Measurements from ENCODE around the gene MYBPHL.
"Not testable (repeated sequence)": the region's sequence is repeated elsewhere in the genome, so short reads cannot be mapped to it uniquely, and the experiment has no call there.

Gene MYBPHL

GRCh38 chr1:109304226-109304920 lies 2.4 kb downstream of the MYBPHL start:
- no peak for DNase-seq

DNA sequence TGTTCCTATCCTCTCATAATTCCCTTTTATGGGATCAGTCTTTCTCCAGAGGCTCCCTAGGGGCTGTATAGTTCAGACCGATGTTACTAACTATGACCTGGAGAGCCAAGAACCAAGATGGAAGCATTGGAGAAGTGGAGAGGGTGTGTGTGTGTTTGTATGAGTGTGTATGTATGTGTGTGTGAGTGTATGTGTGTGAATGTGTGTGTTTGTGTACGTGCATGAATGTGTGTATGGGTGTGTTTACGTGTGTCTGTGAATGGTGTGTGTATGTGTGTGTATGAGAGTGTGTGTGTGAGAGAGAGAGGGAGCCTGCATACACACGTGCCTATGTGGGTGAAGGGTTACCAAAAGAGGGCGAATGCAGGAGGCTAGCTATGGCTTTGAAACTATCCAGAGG lies 4.9 kb downstream of the MYBPHL start:
- no peak for DNase-seq

DNA sequence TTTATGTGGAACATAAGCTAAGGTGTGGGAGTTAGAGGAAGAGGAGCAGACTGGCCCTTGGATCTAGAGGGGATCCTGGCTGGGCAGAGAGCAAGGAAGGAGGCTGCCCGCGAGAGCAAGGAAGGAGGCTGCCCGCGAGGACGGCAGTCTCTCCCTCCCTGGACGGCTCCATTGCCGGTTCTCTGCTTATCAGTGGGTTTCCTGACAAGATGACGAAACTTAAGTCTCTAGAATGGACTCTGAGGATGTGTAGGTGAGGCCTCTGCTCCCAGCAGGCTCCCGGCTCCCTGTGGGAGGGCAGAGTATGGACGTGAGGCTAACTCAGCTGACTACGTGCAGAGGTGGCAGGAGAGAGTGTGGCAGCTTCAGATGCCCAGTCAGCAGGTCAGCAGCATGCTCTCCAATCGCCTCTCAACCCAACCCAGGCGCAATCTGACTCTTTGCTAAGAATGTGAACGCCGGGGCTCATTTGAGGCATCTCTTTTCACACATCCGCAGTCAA lies 6.1 kb downstream of the MYBPHL start:
- no peak for DNase-seq

DNA sequence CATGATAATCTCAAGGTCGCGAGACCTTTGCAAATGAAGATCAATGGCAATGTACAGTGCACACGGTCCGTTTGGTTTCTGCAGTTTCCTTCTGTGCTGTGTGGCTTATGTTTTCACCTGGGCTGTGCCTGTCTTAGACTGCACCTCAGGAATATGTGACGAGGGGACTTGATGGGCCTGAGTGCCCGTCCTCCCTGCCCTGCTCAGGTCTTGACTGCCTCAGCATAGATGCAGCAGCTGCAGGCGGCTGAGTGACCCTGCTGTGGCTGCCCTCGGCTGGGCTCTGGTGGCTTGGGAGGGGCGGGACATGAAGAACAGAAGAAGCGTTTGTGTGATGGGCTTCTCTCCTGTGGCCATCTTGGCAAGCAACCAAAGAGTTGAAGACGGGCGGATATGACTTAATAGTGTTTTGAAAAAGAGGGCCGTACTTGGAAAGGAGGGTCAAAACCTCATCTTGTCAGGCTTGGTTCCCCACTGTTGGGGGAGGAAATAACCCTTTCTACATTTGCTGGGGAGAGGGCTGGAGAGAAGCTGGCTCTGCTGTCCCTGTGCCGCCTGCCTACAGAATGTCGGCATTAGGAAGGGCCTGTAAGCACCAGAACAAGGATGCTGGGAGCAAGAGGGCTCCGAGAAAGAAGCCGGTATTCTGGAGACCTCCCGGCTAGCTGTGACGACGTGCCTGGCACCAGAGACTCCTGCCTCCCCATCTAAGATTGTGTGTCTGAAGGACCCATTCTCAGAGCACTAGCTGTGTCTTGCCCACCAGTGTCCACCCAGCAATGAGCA lies 7.1 kb downstream of the MYBPHL start:
- no peak for DNase-seq

DNA sequence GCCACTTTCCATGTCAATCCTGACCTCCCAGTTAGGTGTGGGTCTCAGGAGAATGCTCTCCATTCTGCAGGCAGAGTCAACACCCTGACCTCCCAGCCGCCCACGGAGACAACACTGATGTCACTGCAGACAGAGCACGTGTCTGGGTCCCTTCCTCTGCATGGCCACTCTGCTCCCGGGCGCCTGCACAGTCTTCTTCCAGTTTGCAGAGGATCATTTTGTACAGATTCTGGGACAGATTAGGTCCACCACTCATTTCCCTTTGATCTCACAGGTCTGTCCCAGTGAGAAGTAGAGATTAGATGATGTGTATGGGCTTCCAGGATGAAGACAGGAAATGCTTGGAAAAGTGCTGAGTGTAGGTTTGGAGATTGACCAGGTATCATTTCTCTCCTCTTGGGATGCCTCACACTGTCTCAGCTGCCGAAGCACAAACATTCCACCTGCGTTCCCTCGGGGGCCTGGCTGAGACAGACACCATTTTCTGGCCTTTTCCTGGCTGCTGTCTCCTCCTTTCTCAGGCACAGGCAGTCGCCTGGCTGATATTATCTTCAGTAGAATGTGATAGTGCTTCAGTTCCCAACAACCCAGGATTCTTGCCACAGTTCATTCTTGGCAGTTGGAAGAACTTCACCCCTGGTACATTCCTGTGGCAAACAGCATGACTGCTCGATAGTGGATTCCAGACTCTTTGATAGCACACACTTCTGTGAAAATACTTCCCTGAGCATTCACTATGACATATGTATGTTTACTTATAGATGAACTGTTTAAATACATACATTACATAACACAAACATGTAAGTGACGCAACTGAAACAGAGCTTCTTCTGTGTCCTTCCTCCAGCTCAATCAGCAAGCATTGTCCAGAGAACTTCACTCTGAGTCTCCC lies 7.9 kb downstream of the MYBPHL start:
- DNase-seq, result no peak

DNA sequence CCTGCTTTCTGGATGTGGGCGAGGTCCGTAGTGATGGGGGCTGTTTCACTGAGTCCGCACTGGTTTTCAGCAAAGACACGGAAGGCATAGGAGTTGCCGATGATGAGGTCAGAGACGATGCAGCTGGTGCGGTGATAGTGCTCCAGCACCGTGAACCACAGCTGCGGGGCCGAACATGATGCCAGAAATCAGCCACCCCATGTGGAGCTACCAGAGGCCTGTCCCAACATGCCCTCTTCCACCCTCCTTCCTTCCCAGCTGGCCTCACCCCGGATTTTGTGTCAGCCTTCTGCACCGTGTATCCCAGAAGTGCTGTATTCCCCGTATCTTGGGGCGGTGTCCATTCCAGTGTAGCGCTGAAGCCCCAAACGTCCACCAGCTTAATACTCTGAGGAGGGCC lies 10.0 kb downstream of the MYBPHL start:
- DNase-seq, result no peak

DNA sequence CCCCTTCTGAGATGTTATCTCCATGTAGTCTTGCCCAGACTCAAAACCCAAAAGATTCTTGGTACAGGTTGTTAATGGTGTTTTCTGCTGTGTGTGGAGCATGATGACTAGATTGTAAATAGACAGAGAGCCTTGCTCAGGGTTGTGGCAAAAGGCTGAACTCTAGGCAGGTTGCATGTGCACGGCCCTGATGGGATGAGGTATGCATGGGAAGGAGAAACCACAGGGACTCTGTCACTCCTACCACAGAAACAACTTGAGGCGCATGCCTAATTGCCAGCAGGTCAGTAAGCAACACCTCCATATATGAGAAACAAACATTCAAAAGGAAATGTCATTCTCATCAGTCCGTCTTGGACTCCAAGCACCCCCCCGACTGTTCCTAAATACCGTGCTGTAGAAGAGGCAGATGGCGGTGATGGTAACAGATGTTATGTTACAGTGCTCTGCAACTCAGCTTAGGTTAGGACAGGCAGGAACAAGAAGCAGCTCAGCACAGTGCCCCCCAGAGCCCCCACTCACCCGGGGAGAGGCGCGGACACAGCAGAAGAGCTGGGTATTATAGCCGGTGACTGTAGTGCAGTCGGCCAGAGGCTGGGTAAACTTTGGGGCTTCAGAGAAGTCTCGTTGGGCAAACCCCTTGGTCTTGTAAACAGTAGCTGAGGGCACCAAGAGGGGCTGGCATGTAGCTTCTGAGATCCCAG lies 10.9 kb downstream of the MYBPHL start:
- no peak for DNase-seq

- DNase-seq, result no peak
These were observed 12.3 kb downstream of the MYBPHL start for GRCh38 chr1:109294481-109294880.

DNA sequence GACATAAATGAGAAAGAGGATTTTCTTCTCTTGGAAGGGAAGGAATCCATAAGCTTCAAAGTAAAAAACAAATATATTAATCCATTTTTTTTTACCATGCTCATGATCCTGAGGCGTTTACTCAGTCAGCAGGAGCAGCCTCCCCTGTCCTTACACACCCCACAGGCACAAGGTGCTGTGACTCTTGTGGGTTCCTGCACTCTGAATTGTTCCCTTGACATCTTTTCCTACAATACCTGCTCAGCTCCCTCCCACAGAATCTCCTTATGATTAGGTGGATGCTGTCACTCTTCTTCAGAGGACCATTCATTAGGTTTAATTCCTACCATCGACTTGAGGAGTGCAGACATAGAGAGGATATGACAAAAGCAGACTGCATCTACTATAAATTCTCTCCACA lies 13.8 kb downstream of the MYBPHL start:
- no peak for DNase-seq

GRCh38 chr1:109292364-109292763 lies 14.4 kb downstream of the MYBPHL start:
- no peak for DNase-seq

- no peak for DNase-seq
These were observed 15.8 kb downstream of the MYBPHL start for GRCh38 chr1:109290998-109291397.

DNA sequence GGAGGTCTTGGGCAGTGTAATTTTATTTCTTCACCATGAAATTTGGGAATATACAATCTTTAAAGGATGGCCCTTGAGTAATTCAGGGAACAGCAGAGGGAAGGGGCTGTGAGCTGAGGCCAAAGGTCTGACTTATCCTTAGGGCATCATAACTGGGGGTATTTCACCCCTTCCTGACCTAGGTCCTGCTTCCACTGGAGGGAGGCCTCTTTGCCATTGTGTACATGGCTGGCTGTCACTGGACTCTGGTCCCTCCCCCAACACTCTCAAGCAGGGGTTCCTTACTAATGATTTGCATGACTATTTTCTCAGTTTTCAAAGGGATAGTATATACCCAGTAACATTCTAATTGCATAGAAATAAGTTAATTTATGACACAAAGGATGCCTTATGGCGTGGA lies 16.7 kb downstream of the MYBPHL start:
- no peak for DNase-seq

GRCh38 chr1:109286762-109287161 lies 20.0 kb downstream of the MYBPHL start:
- DNase-seq, result not testable (repeated sequence)

- no peak for DNase-seq
These were observed 22.8 kb downstream of the MYBPHL start for GRCh38 chr1:109283748-109284600.

GRCh38 chr1:109282952-109283747 lies 23.7 kb downstream of the MYBPHL start, which contains the start of gene PSRC1:
TSS of gene PSRC1 (minus strand) at chr1:109283145.
- DNase-seq, result peak; percentile 93

DNA sequence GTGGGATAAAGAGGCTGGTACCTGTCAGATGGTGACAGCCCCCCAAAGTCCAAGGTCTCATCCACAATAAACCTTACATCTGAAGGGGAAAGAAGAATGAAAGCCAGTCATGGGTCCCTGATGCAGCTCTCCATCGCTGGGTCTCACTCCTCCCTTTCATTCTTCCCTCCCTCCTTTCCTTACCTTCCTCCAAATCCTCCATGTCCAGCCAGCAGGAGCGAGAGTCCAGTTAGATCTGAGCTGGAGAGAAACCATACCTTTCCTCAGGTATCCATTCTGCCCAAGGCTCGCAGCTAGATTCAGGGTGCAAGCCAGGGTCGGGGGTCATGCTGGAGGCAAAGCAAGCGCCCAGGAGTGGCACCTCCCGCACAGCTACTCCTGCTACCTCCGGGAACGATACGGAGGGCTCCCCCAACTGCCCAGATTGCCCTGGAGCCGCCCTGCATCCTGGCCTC lies 24.3 kb downstream of the MYBPHL start:
- no peak for DNase-seq

DNA sequence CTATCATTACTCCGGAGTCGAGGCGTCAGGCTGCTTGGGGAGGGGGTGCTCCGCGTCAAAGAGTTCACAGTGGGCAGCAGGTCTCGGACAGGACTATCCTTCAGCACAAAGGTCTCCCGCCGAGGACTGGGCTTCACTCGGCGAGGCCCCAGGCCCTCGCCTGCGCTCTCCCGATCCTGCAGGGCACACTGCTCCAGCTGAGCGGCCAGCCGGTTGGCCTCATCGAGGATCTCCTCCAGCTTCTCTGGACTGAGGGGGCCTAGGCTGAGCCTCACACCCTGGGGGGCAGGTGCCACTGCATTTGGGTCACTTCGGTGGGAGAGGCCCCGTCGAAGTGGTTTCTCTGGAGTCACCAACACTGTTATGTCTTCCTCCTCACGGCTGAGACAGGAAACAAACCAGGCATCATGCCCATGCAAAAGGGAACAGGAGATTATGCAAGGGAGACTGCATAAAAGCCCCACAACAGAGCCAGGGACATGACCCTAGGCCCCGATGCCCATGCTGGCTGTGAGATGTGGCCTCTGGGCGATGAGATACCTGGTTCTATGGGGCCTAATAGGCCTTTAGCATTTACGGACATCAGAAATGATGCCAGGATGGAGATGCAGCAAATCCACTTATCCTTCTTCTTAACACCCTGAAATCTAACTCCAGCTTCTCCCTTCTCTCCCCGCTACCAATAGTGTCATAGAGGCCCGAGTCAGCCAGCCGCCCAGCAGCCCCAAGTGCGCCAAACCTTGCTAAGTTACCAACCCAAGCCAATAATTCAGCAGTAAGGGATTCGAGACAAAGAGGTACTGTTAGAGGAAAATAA lies 24.9 kb downstream of the MYBPHL start:
- no peak for DNase-seq

GRCh38 chr1:109280862-109281261 lies 25.9 kb downstream of the MYBPHL start:
- DNase-seq, result no peak

DNA sequence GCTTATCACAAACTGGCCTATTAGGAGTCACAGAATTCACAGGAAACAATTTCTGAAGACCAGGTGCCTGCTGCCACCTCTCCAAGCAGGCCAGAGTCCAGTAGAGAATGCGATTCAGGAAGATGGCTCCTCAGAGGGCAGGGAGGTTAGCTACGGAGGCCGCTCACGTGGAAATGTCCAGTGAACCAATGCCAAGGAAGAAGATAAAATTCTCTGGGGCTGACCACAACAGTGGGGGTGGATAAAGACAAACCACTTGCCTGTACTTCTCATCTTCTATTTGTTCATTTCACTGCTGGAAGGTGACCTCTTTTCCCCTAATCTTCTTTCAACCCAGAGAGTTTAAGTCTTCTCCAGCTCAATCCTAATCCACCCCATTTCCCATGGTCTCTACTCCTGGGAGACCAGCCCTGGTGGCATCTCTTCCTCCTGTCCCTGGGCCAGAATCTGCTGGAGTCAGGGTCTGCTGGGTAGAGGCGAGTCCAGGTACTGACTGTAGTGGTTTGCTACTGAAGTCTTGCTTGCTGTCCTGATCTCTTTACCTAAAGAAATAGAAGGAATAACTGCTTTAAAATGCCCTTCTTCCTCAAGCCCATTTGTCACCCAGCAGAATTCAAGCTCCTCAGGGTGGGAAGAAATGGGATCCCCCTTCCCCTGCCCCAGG lies 27.1 kb downstream of the MYBPHL start:
- no peak for DNase-seq
